HG02588 (cell line): ENCODE results near the gene PML.
"Not testable (repeated sequence)": the region's sequence is repeated elsewhere in the genome, so short reads cannot be mapped to it uniquely, and the experiment has no call there.

ENCODE experiments used
- ATAC-seq: cut with Tn5 transposase; IDR thresholded peaks from one replicate; pipeline ENCODE4 v1.9.1; 2021; ENCODE audit warnings: mild to moderate bottlenecking, moderate library complexity; ENCODE audit not compliant: unreplicated experiment

PML gene

DNA sequence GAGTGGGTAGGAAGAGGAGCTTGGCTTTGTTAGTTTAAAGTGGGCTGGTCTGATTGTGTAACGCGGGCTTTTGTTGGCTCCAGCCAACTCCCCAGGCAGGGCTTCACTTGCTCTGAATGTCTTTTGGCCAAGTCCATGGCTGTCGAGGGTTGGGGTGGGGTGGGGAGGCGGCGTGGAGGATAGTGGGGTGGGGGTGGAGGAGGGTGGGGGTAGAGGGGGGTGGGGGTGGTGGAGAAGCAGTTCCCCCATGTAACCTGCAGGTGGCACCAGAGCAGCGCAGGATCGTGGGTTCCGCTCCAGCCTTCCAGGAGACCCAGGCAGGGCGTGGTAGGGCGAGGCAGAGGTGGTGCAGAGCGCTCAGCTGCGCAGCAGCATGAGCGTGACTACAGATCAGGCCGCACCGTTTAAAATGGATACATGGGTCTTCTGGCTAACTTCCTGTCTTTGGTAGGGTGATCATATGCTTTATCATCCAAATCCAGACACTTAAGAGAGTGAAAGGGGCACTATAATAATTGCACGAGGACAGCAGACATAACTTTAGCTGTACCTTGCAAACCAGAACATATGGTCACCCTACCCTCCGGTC is 59.5 kb downstream of the PML start:
- no peak for ATAC-seq

GRCh38 chr15:74055804-74056203 is 61.3 kb downstream of the PML start:
- ATAC-seq, result no peak

DNA sequence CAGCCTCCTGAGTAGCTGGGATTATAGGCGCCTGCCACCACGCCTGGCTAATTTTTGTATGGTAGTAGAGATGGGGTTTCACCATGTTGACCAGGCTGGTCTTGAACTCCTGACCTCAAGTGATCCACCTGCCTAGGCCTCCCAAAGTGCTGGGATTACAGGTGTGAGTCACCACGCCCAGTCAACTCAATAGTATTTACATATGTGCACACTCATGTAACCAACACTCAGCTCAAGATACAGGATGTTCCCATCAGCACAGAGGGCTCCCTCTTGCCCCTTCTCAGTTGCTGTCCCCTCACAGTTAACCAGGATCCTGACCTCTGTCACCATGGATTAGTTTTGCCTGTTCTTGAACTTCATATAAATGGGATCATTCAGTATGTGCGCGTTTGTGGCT is 61.8 kb downstream of the PML start:
- not testable (repeated sequence) for ATAC-seq

DNA sequence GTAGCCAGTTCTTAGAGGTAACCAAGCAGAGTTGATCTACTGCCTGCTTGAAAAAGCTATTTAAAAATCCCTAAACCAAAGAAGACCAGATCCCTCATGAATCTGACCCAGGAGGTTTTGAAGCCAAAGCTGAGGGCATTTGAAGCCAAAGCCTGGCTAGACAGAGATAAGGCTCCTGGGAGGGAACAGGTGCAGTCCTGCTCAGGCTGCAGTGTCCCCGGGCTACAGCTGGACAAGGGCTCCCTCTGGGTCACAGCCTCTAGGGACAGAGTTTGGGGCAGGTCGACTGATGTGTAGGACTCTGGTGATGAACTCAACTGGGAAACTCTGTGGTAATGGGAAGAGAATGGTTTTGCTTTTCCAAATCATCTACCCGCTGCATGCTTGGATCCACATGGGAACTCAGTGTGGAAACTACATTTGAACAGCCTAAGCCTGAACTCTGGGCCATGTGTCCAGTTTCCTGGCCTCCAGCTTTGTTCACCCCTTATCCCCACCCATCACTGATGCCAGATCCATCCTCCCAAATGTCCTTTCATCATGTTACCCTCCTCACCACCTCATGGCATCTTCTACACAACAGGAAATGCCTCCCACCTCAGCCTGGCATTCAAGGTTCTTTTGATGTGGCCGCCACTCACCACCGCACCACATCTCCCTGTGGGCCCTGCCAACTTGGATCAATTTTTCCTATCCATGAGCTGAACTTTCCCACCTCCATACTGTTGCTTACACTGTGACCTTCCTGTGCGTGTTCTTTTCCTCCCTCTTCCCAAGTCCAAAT is 64.7 kb downstream of the PML start:
- not testable (repeated sequence) for ATAC-seq

GRCh38 chr15:74060251-74060650 is 65.7 kb downstream of the PML start:
- ATAC-seq, result no peak

DNA sequence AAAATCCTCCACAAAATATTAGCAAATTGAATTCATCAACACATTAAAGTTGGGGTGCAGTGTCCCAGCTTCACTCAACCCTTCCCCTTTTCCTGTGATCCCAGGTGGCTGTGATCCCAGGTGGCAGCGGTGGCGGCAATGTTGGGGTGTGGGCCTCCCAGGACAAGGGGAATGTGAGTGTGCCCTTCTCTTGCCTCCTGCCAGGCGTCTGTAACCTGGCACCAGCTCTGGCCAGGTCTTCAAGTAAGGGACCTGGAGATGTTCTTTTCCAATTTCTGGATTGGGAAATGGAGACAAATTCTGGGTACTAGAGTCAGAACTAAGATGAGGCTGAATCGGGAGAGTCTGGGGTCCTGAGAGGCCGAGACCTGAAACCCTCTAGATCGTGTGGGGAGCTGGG is 67.7 kb downstream of the PML start:
- ATAC-seq, result no peak

DNA sequence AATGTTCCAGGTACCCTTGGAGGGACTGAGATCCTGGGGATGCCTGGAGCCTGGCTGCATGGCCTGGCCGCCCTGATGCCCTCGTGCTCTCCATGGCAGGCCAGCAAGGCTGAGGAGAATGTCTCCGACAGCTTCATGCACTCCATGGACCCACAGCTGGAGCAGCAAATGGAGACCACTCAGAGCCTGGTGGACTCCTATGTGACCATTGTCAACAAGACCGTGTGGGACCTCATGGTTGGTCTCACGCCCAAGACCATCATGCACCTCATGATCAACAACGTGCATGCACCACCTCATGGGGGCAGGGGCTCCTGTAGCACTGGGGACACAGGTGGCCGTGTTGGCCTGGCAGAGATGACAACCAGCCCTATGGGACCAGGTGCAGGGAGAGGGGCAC is 68.2 kb downstream of the PML start:
- no peak for ATAC-seq

DNA sequence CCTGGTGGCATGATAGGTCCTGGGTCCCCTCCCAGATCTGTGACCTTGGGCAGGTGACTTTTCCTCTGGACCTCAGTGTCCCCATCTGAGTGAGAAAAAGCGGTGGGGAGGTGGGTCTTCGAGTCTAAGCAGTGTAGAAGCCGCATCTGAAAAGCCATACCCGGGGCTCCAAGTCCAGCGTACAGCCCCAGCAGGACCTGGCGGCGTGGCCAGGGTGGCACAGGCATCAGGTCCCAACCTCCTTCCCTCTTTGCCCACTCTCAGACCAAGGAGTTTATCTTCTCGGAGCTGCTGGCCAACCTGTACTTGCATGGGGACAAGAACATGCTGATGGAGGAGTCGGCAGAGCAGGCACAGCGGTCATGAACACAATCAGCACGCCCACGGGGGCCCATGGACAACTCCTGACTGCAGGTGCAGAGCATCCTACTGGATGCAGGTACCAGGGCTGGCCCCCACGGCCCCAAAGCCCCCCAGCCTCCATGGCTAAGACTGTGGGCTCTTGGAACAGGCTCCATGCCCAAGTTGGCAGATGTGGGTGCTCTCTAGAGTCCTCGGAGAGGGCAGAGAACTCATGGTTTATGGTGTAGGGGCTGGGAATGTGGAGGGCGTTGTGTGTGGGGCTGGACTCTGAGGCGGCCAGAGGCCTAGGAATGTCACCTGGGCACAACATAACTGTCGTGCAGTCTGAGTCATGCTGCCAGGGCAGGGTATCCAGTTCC is 69.1 kb downstream of the PML start:
- not testable (repeated sequence) for ATAC-seq

DNA sequence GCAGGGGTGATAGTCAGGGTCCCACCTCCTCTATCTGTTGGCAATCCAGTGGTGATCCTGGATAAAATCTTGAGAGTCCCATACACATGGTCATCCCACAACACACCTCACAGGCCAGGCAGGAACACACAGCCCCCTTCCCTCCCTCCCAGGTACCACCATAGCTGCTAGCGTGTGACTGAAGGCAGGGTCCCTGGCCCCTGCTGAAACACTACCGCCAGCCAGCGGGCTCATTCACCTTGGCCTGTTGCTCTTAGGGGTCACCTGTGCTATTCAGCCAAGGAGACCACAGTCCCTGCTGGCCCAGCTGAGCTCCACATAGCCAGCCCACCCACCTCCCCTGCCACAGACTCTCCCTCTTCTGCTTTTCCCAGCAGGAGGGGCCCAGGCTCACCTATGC is 69.7 kb downstream of the PML start:
- ATAC-seq, result not testable (repeated sequence)

DNA sequence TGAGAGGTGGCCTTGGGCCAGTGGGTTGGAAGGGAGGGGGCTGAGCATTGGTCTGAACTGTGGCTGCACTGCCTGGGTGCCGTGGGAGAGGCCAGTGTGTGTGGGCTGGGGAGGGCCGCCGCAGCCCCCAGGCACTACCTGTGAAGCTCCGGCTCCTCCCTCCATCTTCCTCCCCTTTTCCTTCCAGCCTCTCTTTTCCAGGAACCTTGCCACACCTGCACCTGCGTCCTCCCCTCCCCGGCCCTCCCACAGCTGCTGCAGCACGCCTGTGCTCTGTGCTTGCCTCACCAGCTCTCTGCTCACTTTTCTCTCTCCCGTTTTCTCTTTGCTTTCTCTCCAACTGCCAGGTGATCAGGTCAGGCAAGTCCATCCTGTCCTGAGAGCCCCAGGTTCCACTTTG is 70.3 kb downstream of the PML start:
- ATAC-seq, result not testable (repeated sequence)

GRCh38 chr15:74065684-74066411 is 71.3 kb downstream of the PML start:
- ATAC-seq, result not testable (repeated sequence)

GRCh38 chr15:74071645-74072044 is 77.1 kb downstream of the PML start:
- not testable (repeated sequence) for ATAC-seq

DNA sequence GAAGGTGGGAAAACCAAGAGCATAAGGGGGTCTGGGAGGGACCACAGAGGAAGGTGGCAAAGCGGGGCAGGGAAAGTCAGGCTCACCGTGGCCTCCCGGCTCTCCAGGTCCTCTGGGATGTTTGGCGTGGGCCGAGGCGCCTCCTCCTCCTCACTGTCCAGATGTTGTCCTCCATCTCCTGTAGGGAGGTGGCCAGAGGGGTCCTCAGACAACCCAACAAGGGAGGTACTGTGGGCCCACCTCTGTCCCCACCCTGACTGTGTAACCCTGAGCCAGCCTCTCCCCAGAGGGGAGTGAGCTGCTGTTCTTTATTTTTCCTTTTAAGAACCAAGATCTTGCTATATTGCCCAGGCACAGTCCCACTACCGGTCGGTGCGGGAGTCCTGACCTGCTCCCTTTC is 77.6 kb downstream of the PML start:
- not testable (repeated sequence) for ATAC-seq

- not testable (repeated sequence) for ATAC-seq
These were observed 78.3 kb downstream of the PML start for GRCh38 chr15:74072614-74073337.

GRCh38 chr15:74075781-74076180 is 81.3 kb downstream of the PML start:
- ATAC-seq, result not testable (repeated sequence)

DNA sequence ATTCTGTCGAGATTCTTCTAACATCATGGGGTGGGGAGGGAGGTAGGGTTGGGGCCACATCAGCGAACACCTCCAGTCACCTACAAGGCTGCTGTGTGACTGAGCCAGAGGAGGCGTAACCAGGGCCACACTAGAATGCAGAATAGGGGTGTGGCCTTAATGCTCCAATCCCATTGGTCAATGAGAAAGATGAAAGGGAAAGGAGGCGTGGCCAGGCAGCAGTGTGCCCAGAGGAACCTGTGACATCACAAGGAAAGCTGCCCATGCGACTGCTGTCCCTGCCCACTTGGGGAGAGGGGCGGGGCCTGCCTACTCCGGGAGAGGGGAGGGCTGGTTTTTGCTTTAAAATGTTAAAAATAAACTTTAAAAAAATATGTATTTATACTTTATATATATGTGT is 87.9 kb downstream of the PML start, which contains the start of gene GOLGA6A:
GOLGA6A (minus strand) TSS at position 101 of the 400 bp plus-strand sequence; CDS start at position 60, 41 bp downstream.
- ATAC-seq, result not testable (repeated sequence)

DNA sequence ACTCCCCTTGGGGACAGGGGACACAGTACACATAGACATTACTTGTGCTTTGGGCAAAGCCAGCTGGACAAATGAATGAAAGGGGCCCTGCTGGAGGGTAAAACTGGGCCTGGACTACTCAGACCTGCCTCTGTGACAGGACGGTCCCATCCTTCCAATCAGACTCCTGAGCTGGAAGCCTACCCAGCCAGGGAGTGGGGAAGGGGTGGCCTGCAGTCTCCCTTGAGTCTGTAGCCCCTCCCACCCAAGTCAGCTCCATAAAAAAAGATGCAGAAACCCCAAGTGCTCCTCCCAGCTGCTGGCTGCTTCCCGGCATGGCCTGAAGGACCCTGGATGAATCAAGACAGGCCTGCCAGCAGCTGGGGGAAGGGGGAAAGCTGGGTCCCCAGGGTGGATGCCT is 100.1 kb downstream of the PML start:
- not testable (repeated sequence) for ATAC-seq

GRCh38 chr15:74095610-74096009 is 101.1 kb downstream of the PML start:
- ATAC-seq, result not testable (repeated sequence)

- ATAC-seq, result not testable (repeated sequence)
These were observed 102.4 kb downstream of the PML start for GRCh38 chr15:74096753-74097474.
